Calu3 (cell line): ENCODE results near the gene BPI. TPM values are rescaled to one million over a fixed set of nuclear protein-coding genes. Genes with fewer than 3 reads are reported as not detected.

Experiments
- BruUV-seq: library from RNA; stranded (reverse); fragments of 400-500 nt; replicated peaks from 2 replicates; lab custom pipeline; 2021; lab: Mats Ljungman, UMichigan
- CTCF ChIA-PET: fragments of 300-600 bp; sonication (Branson Sonifier 250); formaldehyde crosslinking; loops from one replicate; lab custom pipeline; 2022; ENCODE audit warnings: antibody characterized with exemption; lab: Charles Lee
- DNase-seq: peaks from one replicate; pipeline ENCODE4 v3.0.0; 2022
- H3K27ac Mint-ChIP-seq: one replicate; pipeline ENCODE4 v1.8.0; 2022; ENCODE audit warnings: mixed read lengths; ENCODE audit not compliant: unreplicated experiment
- H3K27me3 Mint-ChIP-seq: one replicate; pipeline ENCODE4 v1.8.0; 2022; ENCODE audit warnings: mixed read lengths; ENCODE audit not compliant: unreplicated experiment
- H3K36me3 Mint-ChIP-seq: one replicate; pipeline ENCODE4 v1.8.0; 2022; ENCODE audit warnings: mild to moderate bottlenecking, moderate library complexity, mixed read lengths; ENCODE audit not compliant: insufficient read depth, unreplicated experiment
- H3K4me1 Mint-ChIP-seq: one replicate; pipeline ENCODE4 v1.8.0; 2022; ENCODE audit warnings: mild to moderate bottlenecking, low read depth, mixed read lengths; ENCODE audit not compliant: unreplicated experiment
- H3K4me3 Mint-ChIP-seq: one replicate; pipeline ENCODE4 v1.8.0; 2022; ENCODE audit warnings: mild to moderate bottlenecking, low read depth, moderate library complexity, mixed read lengths; ENCODE audit not compliant: unreplicated experiment
- H3K9me3 Mint-ChIP-seq: one replicate; pipeline ENCODE4 v1.8.0; 2022; ENCODE audit warnings: low read depth, mixed read lengths; ENCODE audit not compliant: unreplicated experiment
- CTCF ChIP-seq: fragments of 200-600 bp; IDR thresholded peaks from one replicate; pipeline ENCODE4 v1.8.0; 2022; ENCODE audit warnings: antibody characterized with exemption; ENCODE audit not compliant: unreplicated experiment
- intact Hi-C: fragments of 100-400 bp; cut with micrococcal nuclease; formaldehyde crosslinking; loops from one replicate; pipeline ENCODE4 v1.10.0; 2022; ENCODE audit not compliant: unreplicated experiment
- total RNA-seq: library from RNA; stranded (reverse); gene quantifications from 2 replicates; pipeline ENCODE4 v1.2.3, GENCODE V29; 2022

BPI gene
- total RNA-seq, 1 experiment from 2014 or later: not detected

DNA sequence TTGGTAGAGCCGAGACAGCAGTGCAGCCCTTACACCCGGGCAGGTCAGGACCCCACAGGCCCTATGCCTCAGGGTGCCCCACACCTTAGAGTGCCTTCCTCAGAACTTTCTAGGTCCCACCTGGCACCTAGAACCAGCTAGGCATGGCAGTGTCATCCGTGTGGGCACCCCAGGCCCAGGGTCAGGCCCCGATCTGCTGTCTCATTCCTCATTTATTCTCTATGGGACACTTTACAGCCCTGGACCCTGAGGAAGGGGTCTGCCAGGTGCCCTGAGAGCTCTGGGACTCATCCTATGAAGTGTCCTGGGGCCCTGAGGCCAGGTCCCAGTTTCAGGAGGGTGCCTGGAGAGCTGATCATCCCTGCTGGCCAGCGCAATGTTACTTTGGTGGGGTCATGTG lies 8.1 kb upstream of the BPI start:
- Mint-ChIP-seq H3K27ac (no peak overlapping the region), H3K4me1 (peaks cover 43% of the 10 kb centered on the region), H3K27me3 (no peaks in the 10 kb centered on the region), H3K36me3 (peaks cover 6% of the 10 kb centered on the region), H3K9me3 (no peaks in the 10 kb centered on the region), H3K4me3 (no peak overlapping the region)
- no peak for DNase-seq
- CTCF ChIA-PET: interaction anchor here (1.0 kb wide), 1 partner anchor 64 kb away, joined by 3 read pairs; no protein-coding TSS in a partner anchor
- no peak for TF ChIP-seq CTCF
- BruUV-seq: no TSS peak
- intact Hi-C loops: no loop called here

GRCh38 chr20:38296433-38296832 lies 7.5 kb upstream of the BPI start:
- TF ChIP-seq CTCF: no peak
- H3K36me3 Mint-ChIP-seq: peaks cover 6% of the 10 kb centered on the region
- no peak overlapping the region for H3K4me3 Mint-ChIP-seq
- intact Hi-C loops: no loop called here
- H3K27me3 Mint-ChIP-seq: no peaks in the 10 kb centered on the region
- peaks cover 36% of the 10 kb centered on the region for H3K4me1 Mint-ChIP-seq
- H3K9me3 Mint-ChIP-seq: no peaks in the 10 kb centered on the region
- CTCF ChIA-PET: interaction anchor here (0.7 kb wide), 1 partner anchor 65 kb away, joined by 3 read pairs; no protein-coding TSS in a partner anchor
- DNase-seq: no peak
- BruUV-seq: no TSS peak
- H3K27ac Mint-ChIP-seq: no peak overlapping the region

DNA sequence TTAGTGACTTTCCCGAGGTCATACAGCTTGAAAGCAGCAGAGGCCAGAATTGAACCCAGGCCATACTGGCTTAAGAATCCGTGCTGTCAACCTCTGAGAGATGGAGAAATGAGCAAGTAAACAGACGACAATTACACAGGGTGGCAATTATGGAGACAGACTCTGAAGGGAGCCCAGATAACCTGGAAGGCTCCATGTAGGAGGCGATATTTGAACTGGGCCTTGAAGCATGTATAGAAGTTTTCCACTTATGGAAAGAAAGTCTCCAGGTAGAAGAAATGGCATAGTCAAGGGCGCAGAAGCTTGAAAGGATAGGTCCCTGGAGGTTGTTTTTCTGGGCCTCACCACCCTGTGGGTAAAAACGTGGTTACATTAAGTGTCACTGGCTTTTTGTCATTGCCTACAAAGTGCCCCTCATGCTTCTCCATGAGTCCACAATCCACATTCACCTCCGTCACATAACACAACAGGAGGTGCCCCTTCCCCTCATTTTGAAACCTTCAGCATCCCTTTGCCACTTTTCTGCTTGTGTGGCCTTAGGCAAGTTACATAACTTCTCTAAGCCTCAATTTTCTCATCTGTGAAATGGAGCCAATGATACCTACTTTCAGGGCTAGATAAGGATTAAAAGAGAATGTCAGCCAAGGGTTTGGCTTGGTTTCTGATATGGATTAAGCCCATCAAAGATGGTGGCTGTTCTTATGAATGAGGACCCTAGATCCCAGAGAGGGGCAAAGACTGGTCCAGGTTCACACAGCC lies 5.9 kb upstream of the BPI start:
- no peak for DNase-seq
- Mint-ChIP-seq H3K36me3 (peaks cover 6% of the 10 kb centered on the region), H3K9me3 (no peaks in the 10 kb centered on the region), H3K4me3 (no peak overlapping the region), H3K4me1 (peaks cover 26% of the 10 kb centered on the region), H3K27me3 (peaks cover 13% of the 10 kb centered on the region), H3K27ac (no peak overlapping the region)
- no TSS peak for BruUV-seq
- intact Hi-C loops: no loop called here
- CTCF ChIA-PET: interaction anchor here (0.5 kb wide), 1 partner anchor 1009 kb away, joined by 7 read pairs; no protein-coding TSS in a partner anchor
- no peak for TF ChIP-seq CTCF

DNA sequence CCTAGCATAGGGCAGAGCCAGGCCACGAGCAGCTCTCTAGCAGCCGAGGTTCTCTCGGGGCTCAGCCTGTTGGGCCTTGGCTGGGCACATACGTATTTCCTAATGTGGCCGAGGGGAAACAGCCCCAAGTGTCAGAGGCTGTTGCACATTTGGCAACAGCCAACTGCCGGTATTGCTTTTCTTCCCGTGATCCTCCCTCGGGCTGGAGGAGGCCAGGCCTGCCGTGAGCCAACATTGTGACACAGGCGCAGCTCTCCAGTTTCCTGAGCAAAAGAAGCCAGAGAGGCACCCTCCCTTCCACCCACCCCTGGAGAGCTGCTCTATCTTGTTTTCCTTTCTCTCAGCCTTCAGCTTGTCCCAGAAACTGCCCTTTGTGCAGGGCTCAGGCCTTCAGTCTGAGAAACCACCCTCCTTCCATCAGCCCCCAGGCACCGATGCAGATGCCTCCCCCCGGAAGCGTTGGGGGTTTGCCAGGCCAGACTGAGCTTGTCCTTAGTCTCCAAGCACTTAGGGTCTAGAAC lies 5.1 kb upstream of the BPI start:
- no peak for TF ChIP-seq CTCF
- H3K9me3 Mint-ChIP-seq: no peaks in the 10 kb centered on the region
- intact Hi-C loops: no loop called here
- no TSS peak for BruUV-seq
- H3K4me3 Mint-ChIP-seq: no peak overlapping the region
- peaks cover 18% of the 10 kb centered on the region for H3K4me1 Mint-ChIP-seq
- peaks cover 6% of the 10 kb centered on the region for H3K36me3 Mint-ChIP-seq
- H3K27me3 Mint-ChIP-seq: peaks cover 20% of the 10 kb centered on the region
- CTCF ChIA-PET: interaction anchor here (0.5 to 0.7 kb wide), 2 partner anchors 445 to 1010 kb away, joined by 4 to 7 read pairs; no protein-coding TSS in a partner anchor
- no peak for DNase-seq
- H3K27ac Mint-ChIP-seq: no peak overlapping the region
